ENCODE results near the gene SCT.

SCT gene

DNA sequence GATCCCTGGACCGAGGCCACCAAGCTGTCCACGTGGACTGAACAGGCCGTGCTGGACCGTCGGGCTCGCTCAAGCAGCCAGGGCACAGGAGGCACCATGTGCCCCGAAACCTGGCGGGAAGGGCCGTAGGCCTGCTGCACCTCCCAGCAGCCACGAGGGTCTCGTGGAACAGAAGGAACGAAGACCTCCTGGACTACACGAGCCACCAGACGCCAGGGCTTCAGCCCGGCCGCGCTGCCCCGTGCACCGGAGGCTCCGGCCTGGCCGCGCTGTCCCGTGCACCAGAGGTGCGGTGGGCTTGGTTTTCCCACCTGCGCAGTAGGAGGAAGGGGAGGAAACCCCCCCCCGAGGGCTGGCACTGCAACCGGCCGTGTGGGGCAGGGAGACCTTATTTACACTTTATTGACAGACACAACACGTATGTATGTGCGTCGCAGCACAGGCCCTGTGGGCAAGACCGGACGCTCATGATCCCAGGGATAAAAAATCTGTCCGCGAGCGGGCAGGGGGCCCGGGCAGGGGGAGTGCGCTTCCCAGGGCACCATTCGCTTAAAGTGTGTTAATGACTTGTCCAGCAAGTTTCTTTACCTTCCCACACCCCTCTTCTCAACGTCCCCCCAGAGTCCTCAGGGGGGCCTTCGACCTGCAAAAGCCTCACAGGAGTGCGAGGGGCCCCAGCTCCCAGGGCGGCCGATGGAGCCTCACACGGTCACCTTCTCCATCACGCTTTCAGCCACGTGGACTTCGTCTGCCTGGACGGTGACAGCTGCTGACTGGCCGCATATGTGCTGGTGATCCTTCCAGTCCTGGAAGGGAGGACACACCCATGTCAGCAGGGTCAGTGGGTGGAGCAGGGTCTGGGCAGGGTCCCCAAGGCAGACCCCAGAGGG is 17.1 kb upstream of the SCT start:
- no peak for DNase-seq

DNA sequence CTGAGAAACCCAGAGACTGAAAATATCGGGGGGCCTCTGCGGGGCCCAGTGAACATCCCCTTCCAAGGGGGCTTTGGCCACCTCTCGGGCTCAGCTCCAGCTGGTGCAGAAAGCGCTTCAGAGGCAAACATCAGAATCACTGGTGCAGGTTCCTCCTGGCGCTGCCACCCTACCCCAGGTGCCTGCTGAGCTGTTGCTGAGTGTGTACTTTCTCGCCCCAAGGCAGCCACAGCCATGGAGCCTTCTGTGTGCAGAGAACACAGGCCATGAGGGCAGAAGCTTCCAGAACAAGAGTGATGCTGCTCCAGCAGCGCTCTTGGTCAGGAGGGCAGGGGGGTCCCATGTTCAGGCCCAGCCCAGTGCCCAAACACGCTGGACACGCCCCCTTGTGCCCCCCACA is 16.4 kb upstream of the SCT start:
- no peak for DNase-seq

DNA sequence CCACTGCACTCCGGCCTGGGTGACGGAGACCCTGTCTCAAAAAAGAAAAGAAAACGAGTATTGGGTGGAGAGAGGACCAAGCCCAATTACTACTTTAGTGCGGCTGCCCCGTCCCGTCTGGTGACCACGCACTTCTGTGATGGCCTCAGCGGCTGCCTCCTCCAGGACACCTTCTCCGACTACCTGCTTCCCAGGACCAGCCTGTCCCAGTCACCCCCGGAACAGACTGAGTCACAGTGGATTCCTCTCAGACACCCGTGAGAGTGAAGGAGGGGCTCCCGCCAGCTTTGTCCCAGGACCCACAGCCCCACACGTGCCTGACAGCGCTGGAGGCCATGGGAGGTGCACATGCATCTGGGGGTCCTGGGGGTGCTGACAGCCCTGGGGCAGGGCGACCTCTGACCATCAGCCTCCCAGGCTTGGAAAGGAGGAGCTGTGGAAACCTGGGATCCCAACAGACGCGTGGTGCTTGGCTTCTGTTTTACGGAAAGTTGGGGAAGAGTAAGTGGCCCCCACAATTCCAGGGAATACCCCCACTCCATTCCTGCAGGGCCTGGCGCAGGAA is 14.9 kb upstream of the SCT start:
- no peak for DNase-seq

DNA sequence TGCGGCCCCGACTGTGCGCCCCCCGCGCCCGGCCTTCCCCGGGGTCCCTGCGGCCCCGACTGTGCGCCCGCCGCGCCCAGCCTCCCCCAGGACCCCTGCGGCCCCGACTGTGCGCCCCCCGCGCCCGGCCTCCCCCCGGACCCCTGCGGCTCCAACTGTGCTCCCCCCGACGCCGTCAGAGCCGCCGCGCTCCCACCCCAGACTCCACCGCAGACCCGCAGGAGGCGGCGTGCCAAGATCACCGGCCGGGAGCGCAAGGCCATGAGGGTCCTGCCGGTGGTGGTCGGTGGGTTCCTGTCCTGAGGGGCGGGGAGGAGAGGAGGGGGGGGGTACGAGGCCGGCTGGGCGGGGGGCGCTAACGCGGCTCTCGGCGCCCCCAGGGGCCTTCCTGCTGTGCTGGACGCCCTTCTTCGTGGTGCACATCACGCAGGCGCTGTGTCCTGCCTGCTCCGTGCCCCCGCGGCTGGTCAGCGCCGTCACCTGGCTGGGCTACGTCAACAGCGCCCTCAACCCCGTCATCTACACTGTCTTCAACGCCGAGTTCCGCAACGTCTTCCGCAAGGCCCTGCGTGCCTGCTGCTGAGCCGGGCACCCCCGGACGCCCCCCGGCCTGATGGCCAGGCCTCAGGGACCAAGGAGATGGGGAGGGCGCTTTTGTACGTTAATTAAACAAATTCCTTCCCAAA is 13.2 kb upstream of the SCT start:
- DNase-seq: no peak

DNA sequence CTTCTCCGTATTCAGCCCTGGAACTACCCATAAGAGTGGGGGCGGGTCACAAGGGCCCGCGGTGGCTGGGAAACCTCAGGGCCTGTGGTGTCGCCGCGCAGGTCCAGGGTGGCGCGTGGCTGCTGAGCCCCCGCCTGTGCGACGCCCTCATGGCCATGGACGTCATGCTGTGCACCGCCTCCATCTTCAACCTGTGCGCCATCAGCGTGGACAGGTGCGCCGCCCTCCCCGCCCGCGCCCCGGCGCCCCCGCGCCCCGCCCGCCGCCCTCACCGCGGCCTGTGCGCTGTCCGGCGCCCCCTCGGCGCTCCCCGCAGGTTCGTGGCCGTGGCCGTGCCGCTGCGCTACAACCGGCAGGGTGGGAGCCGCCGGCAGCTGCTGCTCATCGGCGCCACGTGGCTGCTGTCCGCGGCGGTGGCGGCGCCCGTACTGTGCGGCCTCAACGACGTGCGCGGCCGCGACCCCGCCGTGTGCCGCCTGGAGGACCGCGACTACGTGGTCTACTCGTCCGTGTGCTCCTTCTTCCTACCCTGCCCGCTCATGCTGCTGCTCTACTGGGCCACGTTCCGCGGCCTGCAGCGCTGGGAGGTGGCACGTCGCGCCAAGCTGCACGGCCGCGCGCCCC is 12.5 kb upstream of the SCT start:
- no peak for DNase-seq

- DNase-seq: no peak
Observed at GRCh38 chr11:638631-639331, 11.8 kb upstream of the SCT start.

GRCh38 chr11:637593-638521 is 10.9 kb upstream of the SCT start:
- no peak for DNase-seq

GRCh38 chr11:637333-637592 is 10.3 kb upstream of the SCT start:
- DNase-seq: no peak

DNA sequence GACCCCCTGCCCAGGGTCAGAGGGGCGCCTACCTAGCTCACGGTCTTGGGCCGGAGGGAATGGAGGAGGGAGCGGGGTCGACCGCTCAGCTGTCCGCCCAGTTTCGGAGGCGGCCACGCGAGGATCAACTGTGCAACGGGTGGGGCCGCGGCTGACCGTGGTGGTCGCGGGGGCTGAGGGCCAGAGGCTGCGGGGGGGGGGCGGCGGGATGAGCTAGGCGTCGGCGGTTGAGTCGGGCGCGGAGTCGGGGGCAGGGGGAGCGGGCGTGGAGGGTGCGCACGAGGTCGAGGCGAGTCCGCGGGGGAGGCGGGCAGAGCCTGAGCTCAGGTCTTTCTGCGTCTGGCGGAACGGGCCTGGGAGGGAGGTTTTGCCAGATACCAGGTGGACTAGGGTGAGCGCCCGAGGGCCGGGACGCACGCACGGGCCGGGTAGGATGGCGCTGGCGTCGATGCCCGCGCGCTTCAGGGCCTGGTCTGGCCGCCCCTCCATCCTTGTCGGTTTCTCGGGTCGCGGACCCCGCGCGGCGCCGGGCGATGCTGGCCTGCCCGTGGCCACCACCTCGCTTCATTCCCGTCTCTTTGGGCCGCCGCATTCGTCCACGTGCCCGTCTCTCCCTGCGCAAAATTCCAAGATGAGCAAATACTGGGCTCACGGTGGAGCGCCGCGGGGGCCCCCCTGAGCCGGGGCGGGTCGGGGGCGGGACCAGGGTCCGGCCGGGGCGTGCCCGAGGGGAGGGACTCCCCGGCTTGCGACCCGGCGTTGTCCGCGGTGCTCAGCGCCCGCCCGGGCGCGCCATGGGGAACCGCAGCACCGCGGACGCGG is 9.7 kb upstream of the SCT start, which contains the start of gene DRD4:
TSS of gene DRD4 (plus strand) at position 759 of the 822 bp plus-strand sequence. CDS start at position 795, 36 bp downstream.
- no peak for DNase-seq

GRCh38 chr11:635945-636510 is 9.0 kb upstream of the SCT start:
- DNase-seq: no peak

DNA sequence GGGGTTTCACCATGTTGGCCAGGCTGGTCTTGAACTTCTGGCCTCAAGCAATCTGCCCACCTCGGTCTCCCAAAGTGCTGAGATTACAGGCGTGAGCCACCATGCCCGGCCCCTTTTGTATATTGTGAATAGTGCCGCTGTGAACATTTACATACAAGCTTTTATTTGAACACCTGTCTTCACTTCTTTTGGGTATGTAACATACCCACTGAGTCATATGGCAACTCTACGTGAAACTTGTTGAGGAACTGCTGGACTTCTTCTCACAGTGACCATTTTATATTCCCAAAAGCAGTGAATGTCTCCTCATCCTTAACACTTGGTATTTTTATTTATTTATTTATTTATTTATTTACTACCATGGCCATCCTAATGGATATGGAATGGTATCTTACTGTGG is 3.9 kb upstream of the SCT start:
- no peak for DNase-seq

- DNase-seq: no peak
Observed at GRCh38 chr11:629237-629583, 2.2 kb upstream of the SCT start.

- no peak for DNase-seq
Observed at GRCh38 chr11:628056-628455, 1.1 kb upstream of the SCT start.

- no peak for DNase-seq
Observed at GRCh38 chr11:627308-627576, 261 bp upstream of the SCT start.

- no peak for DNase-seq
Observed at GRCh38 chr11:625636-626268, 1.2 kb downstream of the SCT start.

DNA sequence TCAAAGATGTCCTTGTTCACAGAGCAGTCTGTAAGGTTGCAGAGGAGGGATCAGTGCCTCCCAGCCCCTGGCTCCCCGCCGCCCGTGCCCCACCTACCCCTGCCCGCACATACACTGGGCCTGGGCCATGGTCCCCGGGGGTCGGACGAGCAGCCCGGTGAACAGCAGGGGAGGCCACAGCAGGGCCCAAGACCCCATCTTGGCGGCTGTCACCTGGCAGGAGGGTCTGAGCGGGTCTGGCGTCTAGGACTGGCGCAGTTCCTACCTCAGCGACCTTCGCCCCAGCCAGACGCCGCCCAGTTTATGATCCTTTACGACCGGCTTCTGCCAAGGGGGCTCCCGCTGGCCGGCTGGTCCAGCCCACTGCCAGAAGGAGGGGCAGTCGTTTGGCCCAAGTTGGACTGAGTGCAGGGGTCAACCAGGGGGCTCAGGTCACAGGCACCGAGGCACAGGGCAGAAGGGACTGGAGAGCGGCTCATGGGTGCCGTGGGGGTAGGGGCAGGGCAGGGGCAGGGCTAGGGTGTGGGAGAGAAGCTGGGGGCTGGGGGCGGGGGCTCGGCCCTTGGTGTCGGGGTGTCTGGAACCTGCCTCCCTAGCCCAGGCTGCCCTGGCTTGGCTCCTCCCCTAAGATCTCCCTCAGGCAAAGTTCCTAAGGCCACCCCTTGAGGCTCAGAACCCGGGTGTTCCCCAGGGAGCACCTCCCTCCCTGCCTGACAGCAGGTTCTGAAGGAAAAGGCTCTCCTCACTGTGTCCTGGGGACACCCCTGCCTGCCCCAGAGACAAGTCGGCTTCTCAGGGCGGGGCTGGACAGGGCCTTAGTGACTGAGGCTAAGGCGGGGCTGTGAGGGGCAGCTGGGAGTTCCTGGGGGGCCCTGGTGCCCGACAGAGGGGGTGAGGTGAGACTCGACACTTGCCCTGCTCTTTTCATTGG is 2.0 kb downstream of the SCT start, which contains the start of gene CDHR5:
TSS of gene CDHR5 (minus strand) at position 251 of the 931 bp plus-strand sequence. CDS start at position 198, 53 bp downstream.
- DNase-seq: no peak

DNA sequence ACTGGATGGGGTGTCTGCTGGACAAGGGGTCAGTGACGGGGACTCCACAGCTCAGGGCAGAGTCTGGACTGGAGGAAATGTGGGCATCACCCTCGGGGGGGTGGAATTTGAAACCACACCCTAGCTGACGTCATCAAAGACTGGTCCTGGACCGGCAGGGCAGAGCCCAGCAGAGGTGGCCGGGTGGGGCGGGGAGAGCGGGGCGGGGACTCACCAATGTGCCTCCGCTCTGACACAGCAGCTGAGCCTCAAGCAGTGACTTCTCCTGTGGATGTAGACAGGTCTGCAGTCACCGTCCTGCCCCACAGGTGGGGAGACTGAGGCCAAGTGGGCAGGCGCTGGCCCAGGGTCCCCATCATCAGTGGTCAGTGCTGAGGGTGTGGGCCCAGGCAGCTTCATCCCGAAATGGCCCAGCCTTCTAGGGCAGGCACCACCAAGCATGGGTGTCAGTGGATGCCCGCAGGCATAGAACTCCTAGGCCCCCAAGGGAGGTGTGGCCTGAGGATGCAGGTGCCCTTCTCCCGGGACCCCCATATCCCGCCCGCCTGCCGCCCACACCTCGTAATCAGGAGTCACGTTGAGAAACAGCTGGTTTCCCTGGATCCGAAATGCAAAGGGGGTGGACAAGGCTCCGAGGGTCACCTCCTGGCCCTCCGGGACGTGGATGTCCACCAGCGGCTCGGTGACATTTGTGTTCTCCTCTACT is 2.8 kb downstream of the SCT start:
- no peak for DNase-seq

DNA sequence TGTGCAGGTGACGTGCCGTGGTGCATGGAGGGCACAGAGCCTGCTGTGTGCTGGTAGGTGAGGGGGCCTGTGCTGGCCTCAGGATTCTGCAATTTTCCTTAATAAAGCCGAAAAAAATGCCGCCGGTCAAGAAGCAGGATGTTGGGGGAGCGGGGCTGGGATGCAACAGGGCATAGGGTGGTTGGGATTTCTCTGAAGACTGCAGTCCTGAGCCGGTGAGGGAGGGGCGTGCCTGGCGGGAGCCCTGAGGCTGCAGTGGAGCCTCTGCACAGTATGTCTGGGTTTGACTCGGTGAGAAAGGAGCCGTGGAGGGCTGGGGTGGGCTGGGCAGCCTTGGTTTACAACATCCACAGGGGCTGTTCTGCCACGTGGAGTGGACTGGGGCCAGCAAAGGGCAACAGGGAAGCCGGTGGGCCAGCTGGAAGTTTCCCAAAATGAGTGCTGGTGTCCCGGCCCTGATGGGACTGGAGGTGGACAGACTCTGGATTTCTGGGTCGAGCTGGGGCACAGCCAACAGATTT is 3.6 kb downstream of the SCT start:
- no peak for DNase-seq

Measured in NCI-H446 (cell line).